Breast epithelium (tissue), 4 donors: ENCODE measurements around the gene GRIP2. TPM values are rescaled to one million over a fixed set of nuclear protein-coding genes. Genes with fewer than 3 reads are reported as not detected.
A peak's percentile ranks its signal among the peaks of the same experiment; 100 is the strongest.

ENCODE experiments used
- DNase-seq, 2 donors: peaks; one replicate each; pipeline ENCODE4 v3.0.0-alpha.2; 2019; ENCODE audit warnings: low spot score in 2 of 2
- H3K27ac ChIP-seq, 2 donors: fragments of 200-600 bp; sonication (generic) in 1 of 2; one replicate each; pipeline ENCODE4 v1.5.1; 2016 to 2019; ENCODE audit warnings: mild to moderate bottlenecking in 1 of 2
- H3K27me3 ChIP-seq, 2 donors: fragments of 200-600 bp; sonication (generic) in 1 of 2; one replicate each; pipeline versions ENCODE4 v1.5.1 to v1.6.0; 2017 to 2019; ENCODE audit warnings: control low read depth in 1 of 2, mild to moderate bottlenecking in 1 of 2
- H3K36me3 ChIP-seq: fragments of 200-600 bp; one replicate; pipeline ENCODE4 v1.5.1; 2019
- H3K4me1 ChIP-seq, 2 donors: fragments of 200-600 bp; sonication (generic); one replicate each; pipeline ENCODE4 v1.5.1; 2016 to 2019; ENCODE audit warnings: control low read depth in 1 of 2
- H3K4me3 ChIP-seq, 3 donors: fragments of 200-600 bp; sonication (generic); 1 replicate in 2 of 3; 2 replicates in 1 of 3; pipeline ENCODE4 v1.5.1; 2016 to 2019; ENCODE audit warnings: mild to moderate bottlenecking in 3 of 3, moderate library complexity in 2 of 3
- H3K9me3 ChIP-seq, 2 donors: fragments of 200-600 bp; sonication (generic) in 1 of 2; one replicate each; pipeline ENCODE4 v1.5.1; 2016 to 2019; ENCODE audit warnings: control low read depth in 1 of 2
- CTCF ChIP-seq, 3 donors: fragments of 450-650 bp; IDR thresholded peaks; one replicate each; pipeline ENCODE4 v1.5.1; 2016 to 2017; ENCODE audit warnings: antibody characterized with exemption in 3 of 3, mild to moderate bottlenecking in 3 of 3, moderate library complexity in 3 of 3
- POLR2A ChIP-seq: fragments of 450-650 bp; IDR thresholded peaks from one replicate; pipeline ENCODE4 v1.6.1; 2016; ENCODE audit warnings: antibody characterized with exemption, mild to moderate bottlenecking, moderate library complexity
- POLR2AphosphoS5 ChIP-seq, 3 donors: sonication (generic); formaldehyde crosslinking; IDR thresholded peaks; one replicate each; pipeline ENCODE4 v1.6.1; 2017; ENCODE audit warnings: antibody characterized with exemption in 3 of 3
- intact Hi-C: fragments of 100-400 bp; cut with DNase I; formaldehyde crosslinking; loops from one replicate; pipeline ENCODE4 v1.15.1; 2023; ENCODE audit warnings: low total_unique reads
- total RNA-seq, 3 donors: library from RNA; depleted of rRNA; stranded (reverse); fragments of >200 nt; gene quantifications; one replicate each; pipeline ENCODE4 v1.1.0, GENCODE V29; 2016

GRIP2 gene
- total RNA-seq, 3 donors from 2014 or later, result 0.16 to 0.88 (median 0.33) TPM

- Histone ChIP-seq H3K9me3 (no peaks in the 10 kb centered on the region), H3K27ac (peak overlapping the region; percentile 54 to 70), H3K36me3 (no peaks in the 10 kb centered on the region), H3K4me3 (no peak overlapping the region), H3K27me3 (no peaks in the 10 kb centered on the region), H3K4me1 (peaks cover 5 to 8% of the 10 kb centered on the region in 2 donors)
- intact Hi-C loops, result no loop called here
- peak; percentile 39 to 69 (median 60) for TF ChIP-seq POLR2AphosphoS5 (IDR thresholded peaks at IDR 0.05)
- no peak for TF ChIP-seq POLR2A
- no peak for TF ChIP-seq CTCF (IDR thresholded peaks at IDR 0.05)
- peak; percentile 72 for DNase-seq
These were observed 79.7 kb downstream of the GRIP2 start for GRCh38 chr3:14460342-14461005.

- intact Hi-C loops, result no loop called here
- Histone ChIP-seq H3K27me3 (no peaks in the 10 kb centered on the region), H3K9me3 (no peaks in the 10 kb centered on the region), H3K36me3 (no peaks in the 10 kb centered on the region), H3K4me3 (no peak overlapping the region), H3K4me1 (peaks cover 5 to 8% of the 10 kb centered on the region in 2 donors), H3K27ac (peak overlapping the region in 1 of 2 donors; percentile 70)
- no peak for DNase-seq
- no peak for TF ChIP-seq POLR2A
- no peak for TF ChIP-seq POLR2AphosphoS5 (IDR thresholded peaks at IDR 0.05)
- TF ChIP-seq CTCF (IDR thresholded peaks at IDR 0.05), result no peak
These were observed 80.4 kb downstream of the GRIP2 start for GRCh38 chr3:14459787-14460186.

- intact Hi-C loops, result no loop called here
- TF ChIP-seq POLR2AphosphoS5 (IDR thresholded peaks at IDR 0.05), result no peak
- TF ChIP-seq CTCF (IDR thresholded peaks at IDR 0.05), result no peak
- no peak for TF ChIP-seq POLR2A
- Histone ChIP-seq H3K9me3 (no peaks in the 10 kb centered on the region), H3K4me1 (peaks cover 5 to 8% of the 10 kb centered on the region in 2 donors), H3K27ac (no peak overlapping the region), H3K36me3 (no peaks in the 10 kb centered on the region), H3K27me3 (no peaks in the 10 kb centered on the region), H3K4me3 (no peak overlapping the region)
- DNase-seq, result no peak
These were observed 80.8 kb downstream of the GRIP2 start for GRCh38 chr3:14459384-14459783.

GRCh38 chr3:14458434-14459275, 81.5 kb downstream of the GRIP2 start:
- Histone ChIP-seq H3K27me3 (no peaks in the 10 kb centered on the region), H3K36me3 (no peaks in the 10 kb centered on the region), H3K4me3 (no peak overlapping the region), H3K27ac (peak overlapping the region in 1 of 2 donors; percentile 2), H3K4me1 (peaks cover 8 to 12% of the 10 kb centered on the region in 2 donors), H3K9me3 (no peaks in the 10 kb centered on the region)
- TF ChIP-seq POLR2AphosphoS5 (IDR thresholded peaks at IDR 0.05), result no peak
- TF ChIP-seq CTCF (IDR thresholded peaks at IDR 0.05), result no peak
- no peak for TF ChIP-seq POLR2A
- DNase-seq, result no peak
- intact Hi-C loops, result no loop called here

- H3K36me3 ChIP-seq, result no peaks in the 10 kb centered on the region
- no peak for DNase-seq
- TF ChIP-seq POLR2AphosphoS5 (IDR thresholded peaks at IDR 0.05) (no peak), CTCF (IDR thresholded peaks at IDR 0.05) (no peak), POLR2A (no peak)
- intact Hi-C loops, result no loop called here
- no peak overlapping the region for H3K27ac ChIP-seq
- H3K4me3 ChIP-seq, result no peak overlapping the region
- no peaks in the 10 kb centered on the region for H3K9me3 ChIP-seq
- H3K27me3 ChIP-seq, result no peaks in the 10 kb centered on the region
- peaks cover 8 to 19% of the 10 kb centered on the region in 2 donors for H3K4me1 ChIP-seq
These were observed 82.1 kb downstream of the GRIP2 start for GRCh38 chr3:14457999-14458398.
